ENCODE results near the gene TUSC2.
"Not testable (repeated sequence)": the region's sequence is repeated elsewhere in the genome, so short reads cannot be mapped to it uniquely, and the experiment has no call there.

Gene TUSC2

GRCh38 chr3:50316657-50317242 lies 11.3 kb downstream of the TUSC2 start:
- DNase-seq (ENCODE audit: low spot score) (peak; percentile 99), ATAC-seq (ENCODE audit: low read depth) (peak; percentile 88)
- H3K9me3 ChIP-seq (ENCODE audit: severe bottlenecking) = no peaks in the 10 kb centered on the region
- H3K27me3 ChIP-seq (ENCODE audit: insufficient read depth, poor library complexity, severe bottlenecking) = no peaks in the 10 kb centered on the region
- no peak overlapping the region for H3K4me3 ChIP-seq (ENCODE audit: severe bottlenecking)
- H3K27ac ChIP-seq (ENCODE audit: poor library complexity, severe bottlenecking) = peak overlapping the region; percentile 87
- H3K4me1 ChIP-seq (ENCODE audit: insufficient read depth, poor library complexity, severe bottlenecking) = peaks cover 19% of the 10 kb centered on the region
- H3K36me3 ChIP-seq (ENCODE audit: low read depth) = peaks cover 36% of the 10 kb centered on the region
- no peak for TF ChIP-seq CTCF (IDR thresholded peaks at IDR 0.05; ENCODE audit: poor library complexity, severe bottlenecking)

- no peak for ATAC-seq (ENCODE audit: low read depth)
- no peak for TF ChIP-seq CTCF (IDR thresholded peaks at IDR 0.05; ENCODE audit: poor library complexity, severe bottlenecking)
These were observed 13.2 kb downstream of the TUSC2 start for GRCh38 chr3:50314816-50315215.

GRCh38 chr3:50314342-50314741 lies 13.7 kb downstream of the TUSC2 start:
- no peak for DNase-seq (ENCODE audit: low spot score)
- ATAC-seq (ENCODE audit: low read depth) = no peak
- no peak for TF ChIP-seq CTCF (IDR thresholded peaks at IDR 0.05; ENCODE audit: poor library complexity, severe bottlenecking)
- H3K4me3 ChIP-seq (ENCODE audit: severe bottlenecking) = no peak overlapping the region
- H3K27ac ChIP-seq (ENCODE audit: poor library complexity, severe bottlenecking) = peak overlapping the region; percentile 5
- no peaks in the 10 kb centered on the region for H3K27me3 ChIP-seq (ENCODE audit: insufficient read depth, poor library complexity, severe bottlenecking)
- peaks cover 30% of the 10 kb centered on the region for H3K36me3 ChIP-seq (ENCODE audit: low read depth)
- no peaks in the 10 kb centered on the region for H3K9me3 ChIP-seq (ENCODE audit: severe bottlenecking)
- H3K4me1 ChIP-seq (ENCODE audit: insufficient read depth, poor library complexity, severe bottlenecking) = peaks cover 29% of the 10 kb centered on the region

More at GRCh38 chr3:50314816-50315215, 13.2 kb downstream of the TUSC2 start:
- no peaks in the 10 kb centered on the region for H3K9me3 ChIP-seq (ENCODE audit: severe bottlenecking)
- peak overlapping the region; percentile 87 for H3K27ac ChIP-seq (ENCODE audit: poor library complexity, severe bottlenecking)
- peak; percentile 37 for DNase-seq (ENCODE audit: low spot score)
- H3K36me3 ChIP-seq (ENCODE audit: low read depth) = peaks cover 35% of the 10 kb centered on the region
- no peak overlapping the region for H3K4me3 ChIP-seq (ENCODE audit: severe bottlenecking)
- H3K27me3 ChIP-seq (ENCODE audit: insufficient read depth, poor library complexity, severe bottlenecking) = no peaks in the 10 kb centered on the region
- H3K4me1 ChIP-seq (ENCODE audit: insufficient read depth, poor library complexity, severe bottlenecking) = peaks cover 24% of the 10 kb centered on the region

- H3K4me1 ChIP-seq (ENCODE audit: insufficient read depth, poor library complexity, severe bottlenecking) = peaks cover 18% of the 10 kb centered on the region
- ATAC-seq (ENCODE audit: low read depth); H3K27me3 ChIP-seq (ENCODE audit: insufficient read depth, poor library complexity, severe bottlenecking); H3K4me3 ChIP-seq (ENCODE audit: severe bottlenecking); H3K27ac ChIP-seq (ENCODE audit: poor library complexity, severe bottlenecking); DNase-seq (ENCODE audit: low spot score): not testable (repeated sequence)
- H3K36me3 ChIP-seq (ENCODE audit: low read depth) = peaks cover 11% of the 10 kb centered on the region; the same call in 1 of the 2 replicates
- H3K9me3 ChIP-seq (ENCODE audit: severe bottlenecking) = peaks cover 18% of the 10 kb centered on the region
These were observed 16.0 kb downstream of the TUSC2 start for GRCh38 chr3:50312041-50312440.

- ATAC-seq (ENCODE audit: low read depth) = 0 out of 3 replicates have a peak, but pooled peaks have one; percentile 8
- no peaks in the 10 kb centered on the region for H3K36me3 ChIP-seq (ENCODE audit: low read depth)
- H3K27me3 ChIP-seq (ENCODE audit: insufficient read depth, poor library complexity, severe bottlenecking) = no peaks in the 10 kb centered on the region
- no peak for TF ChIP-seq CTCF (IDR thresholded peaks at IDR 0.05; ENCODE audit: poor library complexity, severe bottlenecking)
- no peak overlapping the region for H3K27ac ChIP-seq (ENCODE audit: poor library complexity, severe bottlenecking)
- peaks cover 12% of the 10 kb centered on the region for H3K4me1 ChIP-seq (ENCODE audit: insufficient read depth, poor library complexity, severe bottlenecking)
- H3K9me3 ChIP-seq (ENCODE audit: severe bottlenecking) = peaks cover 19% of the 10 kb centered on the region
- DNase-seq (ENCODE audit: low spot score) = no peak
- H3K4me3 ChIP-seq (ENCODE audit: severe bottlenecking) = no peak overlapping the region
These were observed 23.4 kb downstream of the TUSC2 start for GRCh38 chr3:50304601-50305000.

All from RWPE2 (cell line).